MCF 10A (cell line): ENCODE data around the gene PTTG1IP. TPM values are rescaled to one million over a fixed set of nuclear protein-coding genes. Genes with fewer than 3 reads are reported as not detected.
"Not testable (repeated sequence)": the region's sequence is repeated elsewhere in the genome, so short reads cannot be mapped to it uniquely, and the experiment has no call there.

Experiments
- BruUV-seq: library from RNA; stranded (reverse); fragments of 400-500 nt; replicated peaks from 2 replicates; lab custom pipeline; 2021; lab: Mats Ljungman, UMichigan
- CTCF ChIA-PET: fragments of 300-600 bp; sonication (Branson Sonifier 250); formaldehyde crosslinking; extraction: SDS; loops from one replicate; lab custom pipeline; 2021; ENCODE audit warnings: antibody characterized with exemption, inconsistent platforms; lab: Yijun Ruan, JAX
- POLR2A ChIA-PET: fragments of 300-600, 350-650 bp; sonication (Branson Sonifier 250); formaldehyde crosslinking; extraction: SDS; loops from one replicate; lab custom pipeline; 2020; ENCODE audit warnings: antibody characterized with exemption, inconsistent platforms; lab: Yijun Ruan, JAX
- DNase-seq: peaks from one replicate; pipeline ENCODE4 v3.0.0-alpha.2; 2018; ENCODE audit not compliant: unreplicated experiment
- H3K27ac Mint-ChIP-seq: one replicate; pipeline ENCODE4 v1.8.0; 2022; ENCODE audit warnings: mild to moderate bottlenecking, low read depth, mixed read lengths; ENCODE audit not compliant: unreplicated experiment
- H3K27me3 Mint-ChIP-seq: one replicate; pipeline ENCODE4 v1.8.0; 2022; ENCODE audit warnings: mixed read lengths; ENCODE audit not compliant: insufficient read depth, unreplicated experiment
- H3K36me3 Mint-ChIP-seq: one replicate; pipeline ENCODE4 v1.8.0; 2022; ENCODE audit warnings: mild to moderate bottlenecking, moderate library complexity, mixed read lengths; ENCODE audit not compliant: insufficient read depth, unreplicated experiment
- H3K4me1 Mint-ChIP-seq: one replicate; pipeline ENCODE4 v1.8.0; 2022; ENCODE audit warnings: mixed read lengths; ENCODE audit not compliant: insufficient read depth, unreplicated experiment
- H3K4me3 Mint-ChIP-seq: one replicate; pipeline ENCODE4 v1.8.0; 2022; ENCODE audit warnings: mild to moderate bottlenecking, moderate library complexity, mixed read lengths; ENCODE audit not compliant: unreplicated experiment
- H3K9me3 Mint-ChIP-seq: one replicate; pipeline ENCODE4 v1.8.0; 2022; ENCODE audit warnings: mixed read lengths; ENCODE audit not compliant: unreplicated experiment
- intact Hi-C: fragments of 100-400 bp; cut with micrococcal nuclease; formaldehyde crosslinking; loops from 2 replicates; pipeline ENCODE4 v1.14.1; 2022
- total RNA-seq: library from RNA; stranded (reverse); gene quantifications from 2 replicates; pipeline ENCODE4 v1.2.3, GENCODE V29; 2022
- TF ChIP-seq, protein P1 (sequence below): fragments of 200-600 bp; IDR thresholded peaks from one replicate; pipeline ENCODE4 v1.8.0; 2022; ENCODE audit warnings: antibody characterized with exemption, mild to moderate bottlenecking; ENCODE audit not compliant: unreplicated experiment

The PTTG1IP gene
- total RNA-seq, 1 experiment from 2014 or later, result 338 TPM

DNA sequence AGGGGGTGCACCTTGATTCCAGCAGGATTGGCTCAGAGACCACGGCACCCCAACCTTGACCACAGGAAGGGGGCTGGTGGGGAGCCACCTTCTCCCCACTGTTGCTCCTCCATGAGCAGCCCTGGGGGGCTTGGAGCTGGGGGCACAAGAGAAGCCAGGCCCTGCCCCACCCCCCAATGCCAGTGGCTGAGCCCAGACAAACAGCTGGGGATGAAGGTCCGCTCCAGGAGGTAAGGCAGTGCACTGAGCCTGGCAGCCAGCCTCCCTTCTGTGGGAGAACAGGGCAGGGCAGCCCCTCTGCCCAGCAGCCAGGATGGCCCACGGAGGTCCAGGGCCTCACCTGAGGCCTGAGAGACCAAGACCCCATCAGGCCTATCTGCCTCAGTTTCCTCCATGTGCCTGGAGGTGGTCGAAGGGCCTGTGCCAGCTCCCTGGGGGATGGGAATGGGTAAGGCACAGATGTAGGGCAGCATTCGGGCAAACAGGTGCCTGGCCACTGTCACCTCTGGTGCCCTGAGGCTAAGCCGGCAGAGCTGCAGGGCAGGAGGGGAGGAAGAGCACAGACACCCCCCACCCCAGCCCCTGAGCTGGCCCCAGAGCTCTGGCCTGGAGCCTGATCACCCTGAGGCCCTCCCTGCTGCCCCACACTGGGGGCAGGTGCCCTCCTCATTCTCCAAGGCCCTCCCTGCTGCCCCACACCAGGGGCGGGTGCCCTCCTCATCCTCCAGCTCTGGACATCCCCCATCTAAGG is 40.1 kb upstream of the PTTG1IP start:
- POLR2A ChIA-PET, result interaction anchor here (0.6 to 2.1 kb wide), 3 partner anchors 14 to 107 kb away, joined by 3 to 5 read pairs (median 5); no protein-coding TSS in a partner anchor
- H3K36me3 Mint-ChIP-seq, result no peaks in the 10 kb centered on the region
- H3K9me3 Mint-ChIP-seq, result no peaks in the 10 kb centered on the region
- no peak overlapping the region for H3K4me3 Mint-ChIP-seq
- intact Hi-C loops, result no loop called here
- CTCF ChIA-PET, result interaction anchor here (0.6 to 5.1 kb wide), 5 partner anchors 20 to 113 kb away, joined by 3 to 48 read pairs (median 4); partner anchors contain the start of gene UBE2G2
- peaks cover 44% of the 10 kb centered on the region for H3K4me1 Mint-ChIP-seq
- TF ChIP-seq, protein P1, sequence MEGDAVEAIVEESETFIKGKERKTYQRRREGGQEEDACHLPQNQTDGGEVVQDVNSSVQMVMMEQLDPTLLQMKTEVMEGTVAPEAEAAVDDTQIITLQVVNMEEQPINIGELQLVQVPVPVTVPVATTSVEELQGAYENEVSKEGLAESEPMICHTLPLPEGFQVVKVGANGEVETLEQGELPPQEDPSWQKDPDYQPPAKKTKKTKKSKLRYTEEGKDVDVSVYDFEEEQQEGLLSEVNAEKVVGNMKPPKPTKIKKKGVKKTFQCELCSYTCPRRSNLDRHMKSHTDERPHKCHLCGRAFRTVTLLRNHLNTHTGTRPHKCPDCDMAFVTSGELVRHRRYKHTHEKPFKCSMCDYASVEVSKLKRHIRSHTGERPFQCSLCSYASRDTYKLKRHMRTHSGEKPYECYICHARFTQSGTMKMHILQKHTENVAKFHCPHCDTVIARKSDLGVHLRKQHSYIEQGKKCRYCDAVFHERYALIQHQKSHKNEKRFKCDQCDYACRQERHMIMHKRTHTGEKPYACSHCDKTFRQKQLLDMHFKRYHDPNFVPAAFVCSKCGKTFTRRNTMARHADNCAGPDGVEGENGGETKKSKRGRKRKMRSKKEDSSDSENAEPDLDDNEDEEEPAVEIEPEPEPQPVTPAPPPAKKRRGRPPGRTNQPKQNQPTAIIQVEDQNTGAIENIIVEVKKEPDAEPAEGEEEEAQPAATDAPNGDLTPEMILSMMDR, result no peak
- H3K27me3 Mint-ChIP-seq, result no peaks in the 10 kb centered on the region
- H3K27ac Mint-ChIP-seq, result no peak overlapping the region
- no TSS peak for BruUV-seq
- no peak for DNase-seq

DNA sequence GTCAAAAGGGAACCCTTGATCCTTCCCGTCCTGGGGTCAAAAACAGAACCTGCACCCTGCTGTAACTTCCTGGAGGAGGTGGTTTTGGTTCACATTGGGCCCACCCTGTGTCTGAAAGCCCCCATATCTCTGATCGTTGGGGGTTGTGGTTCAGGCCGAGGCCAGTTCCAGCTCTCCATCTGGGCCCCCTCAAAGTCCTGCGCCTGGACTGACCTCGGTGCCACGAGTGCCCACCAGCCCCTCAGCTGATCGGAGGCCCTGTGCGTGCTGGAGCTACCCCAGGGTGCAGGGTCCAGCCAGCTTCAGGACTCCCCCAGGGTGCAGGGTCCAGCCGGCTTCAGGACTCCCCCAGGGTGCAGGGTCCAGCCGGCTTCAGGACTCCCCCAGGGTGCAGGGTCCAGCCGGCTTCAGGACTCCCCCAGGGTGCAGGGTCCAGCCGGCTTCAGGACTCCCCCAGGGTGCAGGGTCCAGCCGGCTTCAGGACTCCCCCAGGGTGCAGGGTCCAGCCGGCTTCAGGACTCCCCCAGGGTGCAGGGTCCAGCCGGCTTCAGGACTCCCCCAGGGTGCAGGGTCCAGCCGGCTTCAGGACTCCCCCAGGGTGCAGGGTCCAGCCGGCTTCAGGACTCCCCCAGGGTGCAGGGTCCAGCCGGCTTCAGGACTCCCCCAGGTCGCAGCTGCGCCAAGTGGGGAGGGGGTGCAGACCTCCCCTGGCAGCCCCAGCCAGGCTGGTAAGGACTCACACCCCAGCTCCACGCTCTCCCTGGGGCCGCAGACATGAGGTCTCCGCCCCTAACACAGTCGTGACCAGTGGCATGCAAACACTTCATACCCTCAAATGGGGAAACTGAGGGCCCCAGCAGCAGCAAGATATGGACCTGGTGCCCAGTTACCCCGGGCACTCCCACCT is 39.3 kb upstream of the PTTG1IP start:
- H3K27ac Mint-ChIP-seq, H3K27me3 Mint-ChIP-seq, BruUV-seq, H3K4me3 Mint-ChIP-seq, intact Hi-C loops, H3K36me3 Mint-ChIP-seq, DNase-seq, H3K9me3 Mint-ChIP-seq: not testable (repeated sequence)
- ChIA-PET POLR2A (interaction anchor here (1.4 to 2.1 kb wide), 3 partner anchors 15 to 41 kb away, joined by 5 to 24 read pairs (median 5); partner anchors contain the start of gene PTTG1IP), CTCF (interaction anchor here (0.8 to 5.1 kb wide), 6 partner anchors 17 to 112 kb away, joined by 3 to 48 read pairs (median 9); partner anchors contain the start of gene UBE2G2)
- H3K4me1 Mint-ChIP-seq, result peaks cover 44% of the 10 kb centered on the region

DNA sequence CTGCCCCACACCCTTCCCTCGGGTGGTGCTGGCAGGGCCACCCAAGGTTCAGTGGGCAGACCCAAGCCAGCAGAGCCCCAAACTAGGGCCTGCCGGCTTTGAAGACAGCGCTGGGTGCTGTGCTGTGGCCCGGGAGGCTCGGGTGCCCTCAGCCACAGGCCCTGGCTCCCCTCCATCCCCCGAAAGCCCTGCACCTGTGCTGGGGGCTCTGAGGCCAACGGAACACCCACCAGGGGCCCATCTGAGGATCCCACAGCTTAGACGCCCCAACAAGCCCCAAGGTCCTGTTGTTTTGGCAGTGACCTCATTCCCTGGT is 38.6 kb upstream of the PTTG1IP start:
- no TSS peak for BruUV-seq
- H3K27me3 Mint-ChIP-seq, result no peaks in the 10 kb centered on the region
- intact Hi-C loops, result no loop called here
- peaks cover 41% of the 10 kb centered on the region for H3K4me1 Mint-ChIP-seq
- TF ChIP-seq, protein P1, result no peak
- no peak overlapping the region for H3K4me3 Mint-ChIP-seq
- no peak overlapping the region for H3K27ac Mint-ChIP-seq
- H3K36me3 Mint-ChIP-seq, result no peaks in the 10 kb centered on the region
- no peak for DNase-seq
- no peaks in the 10 kb centered on the region for H3K9me3 Mint-ChIP-seq
- ChIA-PET CTCF (interaction anchor here (0.5 to 5.1 kb wide), 10 partner anchors 15 to 401 kb away, joined by 3 to 48 read pairs (median 4); partner anchors contain the start of genes PTTG1IP and UBE2G2), POLR2A (interaction anchor here (1.1 to 1.9 kb wide), 5 partner anchors 14 to 218 kb away, joined by 4 to 24 read pairs (median 7); partner anchors contain the start of gene PTTG1IP)

DNA sequence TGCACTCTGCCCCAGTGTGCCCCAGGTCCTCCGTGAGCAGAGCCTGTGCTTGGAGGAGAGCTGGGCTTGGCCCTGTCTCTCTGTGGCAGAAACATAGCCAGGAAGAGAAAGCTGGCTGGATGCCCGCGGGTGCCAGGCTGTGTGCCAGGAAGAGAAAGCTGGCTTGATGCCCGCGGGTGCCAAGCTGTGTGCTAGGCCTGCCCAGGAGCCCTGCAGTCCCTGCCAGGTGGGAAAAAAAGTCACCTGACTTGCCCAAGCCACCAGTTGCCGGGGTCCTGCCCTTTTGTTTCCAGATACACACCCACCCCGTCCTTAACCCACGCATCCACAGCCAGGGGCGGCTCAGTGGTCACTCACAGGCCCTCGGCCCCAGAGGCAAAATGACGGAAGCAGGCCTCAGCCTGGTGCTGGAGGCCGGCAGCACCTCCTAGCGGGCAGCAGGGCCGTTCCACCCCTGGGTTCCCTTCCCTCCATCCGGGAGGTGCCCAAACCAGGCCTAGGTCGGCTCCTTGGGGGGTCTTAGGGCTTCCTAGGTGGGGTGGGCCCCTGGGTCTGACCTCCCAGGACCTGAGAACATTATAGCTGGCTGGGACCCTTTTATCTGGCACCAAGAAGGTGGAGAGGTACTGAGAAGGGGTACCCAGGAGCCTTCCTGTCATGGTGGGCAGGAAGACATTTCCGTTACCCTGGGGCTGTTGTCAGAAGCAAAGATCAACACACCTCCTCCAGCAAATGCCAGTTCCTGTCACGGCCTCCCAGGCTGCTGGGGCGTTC is 38.1 kb upstream of the PTTG1IP start:
- POLR2A ChIA-PET, result interaction anchor here (0.6 to 1.9 kb wide), 9 partner anchors 15 to 218 kb away, joined by 4 to 24 read pairs (median 6); partner anchors contain the start of genes PTTG1IP, SLX9 and UBE2G2
- TF ChIP-seq, protein P1, result peak; percentile 87
- Mint-ChIP-seq H3K4me1 (peaks cover 37% of the 10 kb centered on the region), H3K27me3 (no peaks in the 10 kb centered on the region), H3K9me3 (no peaks in the 10 kb centered on the region), H3K4me3 (peak overlapping the region; percentile 42), H3K27ac (peak overlapping the region; percentile 1), H3K36me3 (no peaks in the 10 kb centered on the region)
- no TSS peak for BruUV-seq
- CTCF ChIA-PET, result interaction anchor here (0.5 to 5.1 kb wide), 15 partner anchors 14 to 471 kb away, joined by 3 to 48 read pairs (median 4); partner anchors contain the start of genes PTTG1IP and UBE2G2
- peak; percentile 93 for DNase-seq
- intact Hi-C loops, result loop anchor here (1.0 to 2.0 kb wide), 4 partner anchors 19 to 110 kb away; partner anchors contain the start of genes PTTG1IP and UBE2G2
